Measurements from ENCODE around the gene ITGB2. TPM values are rescaled to one million over a fixed set of nuclear protein-coding genes. Genes with fewer than 3 reads are reported as not detected.
"Not testable (repeated sequence)": the region's sequence is repeated elsewhere in the genome, so short reads cannot be mapped to it uniquely, and the experiment has no call there.

Gene ITGB2
- total RNA-seq, 4 donors from 2014 or later = 33.2 to 110 (median 44.0) TPM

DNA sequence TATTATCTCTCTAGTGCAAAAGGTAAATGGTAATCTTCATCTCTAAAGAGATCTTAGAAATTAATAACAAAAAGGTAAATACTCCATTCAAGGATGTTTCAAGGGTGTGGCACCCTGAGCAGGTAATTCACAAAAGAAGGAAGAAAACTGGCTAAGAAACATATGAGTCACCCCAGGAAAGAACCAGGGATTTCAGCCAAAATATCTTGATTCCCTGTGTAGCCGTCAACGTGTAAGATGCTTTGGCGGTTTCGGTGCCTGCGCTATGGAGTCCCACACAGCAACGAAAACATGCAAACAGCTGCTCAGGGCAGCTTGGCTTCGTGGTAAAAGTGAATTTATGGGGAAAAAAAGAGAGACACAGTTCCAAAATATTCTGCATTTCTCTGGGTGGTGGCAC, 3.7 kb downstream of the ITGB2 start:
- 66% methylated on average over 7 of the region's 7 CpGs for WGBS
- Histone ChIP-seq H3K27ac (replicated peaks in 1 of 4) (no peak overlapping the region), H3K4me3 (no peak overlapping the region), H3K36me3 (no peaks in the 10 kb centered on the region), H3K9me3 (no peaks in the 10 kb centered on the region), H3K4me1 (peaks cover 0 to 24% (median 10%) of the 10 kb centered on the region in 4 donors), H3K27me3 (peaks cover 0 to 25% (median 0%) of the 10 kb centered on the region in 4 donors)
- intact Hi-C loops (cut with DNase I) = no loop called here
- TF ChIP-seq, protein P1, sequence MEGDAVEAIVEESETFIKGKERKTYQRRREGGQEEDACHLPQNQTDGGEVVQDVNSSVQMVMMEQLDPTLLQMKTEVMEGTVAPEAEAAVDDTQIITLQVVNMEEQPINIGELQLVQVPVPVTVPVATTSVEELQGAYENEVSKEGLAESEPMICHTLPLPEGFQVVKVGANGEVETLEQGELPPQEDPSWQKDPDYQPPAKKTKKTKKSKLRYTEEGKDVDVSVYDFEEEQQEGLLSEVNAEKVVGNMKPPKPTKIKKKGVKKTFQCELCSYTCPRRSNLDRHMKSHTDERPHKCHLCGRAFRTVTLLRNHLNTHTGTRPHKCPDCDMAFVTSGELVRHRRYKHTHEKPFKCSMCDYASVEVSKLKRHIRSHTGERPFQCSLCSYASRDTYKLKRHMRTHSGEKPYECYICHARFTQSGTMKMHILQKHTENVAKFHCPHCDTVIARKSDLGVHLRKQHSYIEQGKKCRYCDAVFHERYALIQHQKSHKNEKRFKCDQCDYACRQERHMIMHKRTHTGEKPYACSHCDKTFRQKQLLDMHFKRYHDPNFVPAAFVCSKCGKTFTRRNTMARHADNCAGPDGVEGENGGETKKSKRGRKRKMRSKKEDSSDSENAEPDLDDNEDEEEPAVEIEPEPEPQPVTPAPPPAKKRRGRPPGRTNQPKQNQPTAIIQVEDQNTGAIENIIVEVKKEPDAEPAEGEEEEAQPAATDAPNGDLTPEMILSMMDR (IDR thresholded peaks at IDR 0.05) = no peak
- TF ChIP-seq POLR2A (IDR thresholded peaks at IDR 0.05; ENCODE audit: low read depth) (no peak), EP300 (IDR thresholded peaks at IDR 0.05) (no peak), POLR2AphosphoS5 (IDR thresholded peaks at IDR 0.05) (no peak)
- no peak for DNase-seq (ENCODE audit: extremely low spot score)

DNA sequence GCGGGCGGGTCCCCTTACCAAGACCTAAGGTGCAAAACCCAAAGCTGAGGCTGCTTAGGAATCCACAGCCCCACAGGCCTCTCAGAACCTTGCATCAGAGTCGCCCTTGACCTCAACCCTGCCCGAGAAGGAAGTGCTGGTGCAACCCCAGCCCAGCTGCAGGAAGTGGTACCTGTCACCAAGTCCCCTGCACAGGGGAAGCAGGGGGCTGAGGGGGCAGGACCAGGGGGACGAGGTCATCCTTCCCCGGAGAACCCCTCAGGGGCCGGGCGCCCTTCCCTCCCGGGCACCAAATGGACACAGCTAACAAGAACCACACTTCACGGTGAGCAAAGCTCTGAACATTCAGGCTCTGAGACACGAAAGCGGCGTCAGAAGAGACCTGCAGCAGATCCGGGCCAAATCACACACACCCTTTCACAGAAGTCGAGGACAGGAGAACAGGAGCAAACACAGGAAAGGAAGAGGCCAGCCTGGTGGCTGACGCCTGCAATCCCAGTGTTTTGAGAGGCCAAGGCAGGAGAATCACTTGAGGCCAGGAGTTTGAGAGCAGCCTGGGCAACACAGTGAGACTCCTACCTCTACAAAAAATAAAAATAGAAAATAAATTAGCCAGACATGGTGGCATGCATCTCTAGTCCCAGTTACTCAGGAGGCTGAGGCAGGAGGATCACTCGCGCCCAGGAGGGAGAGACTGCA, 6.4 kb downstream of the ITGB2 start:
- TF ChIP-seq, protein P1 (IDR thresholded peaks at IDR 0.05) = no peak
- no peak for TF ChIP-seq POLR2A (IDR thresholded peaks at IDR 0.05; ENCODE audit: low read depth)
- TF ChIP-seq EP300 (IDR thresholded peaks at IDR 0.05) = no peak

DNA sequence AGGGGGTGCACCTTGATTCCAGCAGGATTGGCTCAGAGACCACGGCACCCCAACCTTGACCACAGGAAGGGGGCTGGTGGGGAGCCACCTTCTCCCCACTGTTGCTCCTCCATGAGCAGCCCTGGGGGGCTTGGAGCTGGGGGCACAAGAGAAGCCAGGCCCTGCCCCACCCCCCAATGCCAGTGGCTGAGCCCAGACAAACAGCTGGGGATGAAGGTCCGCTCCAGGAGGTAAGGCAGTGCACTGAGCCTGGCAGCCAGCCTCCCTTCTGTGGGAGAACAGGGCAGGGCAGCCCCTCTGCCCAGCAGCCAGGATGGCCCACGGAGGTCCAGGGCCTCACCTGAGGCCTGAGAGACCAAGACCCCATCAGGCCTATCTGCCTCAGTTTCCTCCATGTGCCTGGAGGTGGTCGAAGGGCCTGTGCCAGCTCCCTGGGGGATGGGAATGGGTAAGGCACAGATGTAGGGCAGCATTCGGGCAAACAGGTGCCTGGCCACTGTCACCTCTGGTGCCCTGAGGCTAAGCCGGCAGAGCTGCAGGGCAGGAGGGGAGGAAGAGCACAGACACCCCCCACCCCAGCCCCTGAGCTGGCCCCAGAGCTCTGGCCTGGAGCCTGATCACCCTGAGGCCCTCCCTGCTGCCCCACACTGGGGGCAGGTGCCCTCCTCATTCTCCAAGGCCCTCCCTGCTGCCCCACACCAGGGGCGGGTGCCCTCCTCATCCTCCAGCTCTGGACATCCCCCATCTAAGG, 7.1 kb downstream of the ITGB2 start:
- Histone ChIP-seq H3K36me3 (no peaks in the 10 kb centered on the region), H3K4me1 (peaks cover 14 to 57% (median 41%) of the 10 kb centered on the region in 4 donors), H3K4me3 (no peak overlapping the region), H3K27ac (replicated peaks in 1 of 4) (peak overlapping the region in 1 of 4 donors; percentile 27), H3K9me3 (no peaks in the 10 kb centered on the region), H3K27me3 (no peaks in the 10 kb centered on the region)
- intact Hi-C loops (cut with DNase I) = no loop called here
- no peak for DNase-seq (ENCODE audit: extremely low spot score)
- TF ChIP-seq EP300 (IDR thresholded peaks at IDR 0.05) = no peak
- no peak for TF ChIP-seq POLR2AphosphoS5 (IDR thresholded peaks at IDR 0.05)
- TF ChIP-seq POLR2A (IDR thresholded peaks at IDR 0.05; ENCODE audit: low read depth) = no peak
- TF ChIP-seq, protein P1 (IDR thresholded peaks at IDR 0.05) = no peak
- WGBS = 67% methylated on average over 3 of the region's 7 CpGs

More for the DNA sequence above, 6.4 kb downstream of the ITGB2 start:
- no peaks in the 10 kb centered on the region for H3K36me3 ChIP-seq
- no peak overlapping the region for H3K27ac ChIP-seq (replicated peaks in 1 of 4)
- H3K4me1 ChIP-seq = peaks cover 11 to 50% (median 34%) of the 10 kb centered on the region in 4 donors
- DNase-seq (ENCODE audit: extremely low spot score) = no peak
- H3K4me3 ChIP-seq = no peak overlapping the region
- H3K27me3 ChIP-seq = peaks cover 0 to 3% (median 0%) of the 10 kb centered on the region in 4 donors
- H3K9me3 ChIP-seq = no peaks in the 10 kb centered on the region
- 87% methylated on average over 15 of the region's 18 CpGs for WGBS
- intact Hi-C loops (cut with DNase I) = no loop called here

DNA sequence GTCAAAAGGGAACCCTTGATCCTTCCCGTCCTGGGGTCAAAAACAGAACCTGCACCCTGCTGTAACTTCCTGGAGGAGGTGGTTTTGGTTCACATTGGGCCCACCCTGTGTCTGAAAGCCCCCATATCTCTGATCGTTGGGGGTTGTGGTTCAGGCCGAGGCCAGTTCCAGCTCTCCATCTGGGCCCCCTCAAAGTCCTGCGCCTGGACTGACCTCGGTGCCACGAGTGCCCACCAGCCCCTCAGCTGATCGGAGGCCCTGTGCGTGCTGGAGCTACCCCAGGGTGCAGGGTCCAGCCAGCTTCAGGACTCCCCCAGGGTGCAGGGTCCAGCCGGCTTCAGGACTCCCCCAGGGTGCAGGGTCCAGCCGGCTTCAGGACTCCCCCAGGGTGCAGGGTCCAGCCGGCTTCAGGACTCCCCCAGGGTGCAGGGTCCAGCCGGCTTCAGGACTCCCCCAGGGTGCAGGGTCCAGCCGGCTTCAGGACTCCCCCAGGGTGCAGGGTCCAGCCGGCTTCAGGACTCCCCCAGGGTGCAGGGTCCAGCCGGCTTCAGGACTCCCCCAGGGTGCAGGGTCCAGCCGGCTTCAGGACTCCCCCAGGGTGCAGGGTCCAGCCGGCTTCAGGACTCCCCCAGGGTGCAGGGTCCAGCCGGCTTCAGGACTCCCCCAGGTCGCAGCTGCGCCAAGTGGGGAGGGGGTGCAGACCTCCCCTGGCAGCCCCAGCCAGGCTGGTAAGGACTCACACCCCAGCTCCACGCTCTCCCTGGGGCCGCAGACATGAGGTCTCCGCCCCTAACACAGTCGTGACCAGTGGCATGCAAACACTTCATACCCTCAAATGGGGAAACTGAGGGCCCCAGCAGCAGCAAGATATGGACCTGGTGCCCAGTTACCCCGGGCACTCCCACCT, 7.9 kb downstream of the ITGB2 start:
- Histone ChIP-seq H3K27ac (replicated peaks in 1 of 4) (peak overlapping the region in 3 of 4 donors; percentile 60 to 88 (median 85)), H3K4me1 (peaks cover 16 to 65% (median 50%) of the 10 kb centered on the region in 4 donors)
- H3K27me3 ChIP-seq; H3K36me3 ChIP-seq; H3K4me3 ChIP-seq; DNase-seq (ENCODE audit: extremely low spot score); H3K9me3 ChIP-seq; intact Hi-C loops (cut with DNase I): not testable (repeated sequence)
- 70% methylated on average over 8 of the region's 25 CpGs for WGBS

DNA sequence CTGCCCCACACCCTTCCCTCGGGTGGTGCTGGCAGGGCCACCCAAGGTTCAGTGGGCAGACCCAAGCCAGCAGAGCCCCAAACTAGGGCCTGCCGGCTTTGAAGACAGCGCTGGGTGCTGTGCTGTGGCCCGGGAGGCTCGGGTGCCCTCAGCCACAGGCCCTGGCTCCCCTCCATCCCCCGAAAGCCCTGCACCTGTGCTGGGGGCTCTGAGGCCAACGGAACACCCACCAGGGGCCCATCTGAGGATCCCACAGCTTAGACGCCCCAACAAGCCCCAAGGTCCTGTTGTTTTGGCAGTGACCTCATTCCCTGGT, 8.6 kb downstream of the ITGB2 start:
- WGBS = 100% methylated on average over 1 of the region's 8 CpGs
- intact Hi-C loops (cut with DNase I) = no loop called here
- no peak overlapping the region for H3K4me3 ChIP-seq
- H3K27me3 ChIP-seq = no peaks in the 10 kb centered on the region
- TF ChIP-seq EP300 (IDR thresholded peaks at IDR 0.05) (no peak), POLR2AphosphoS5 (IDR thresholded peaks at IDR 0.05) (no peak), POLR2A (IDR thresholded peaks at IDR 0.05; ENCODE audit: low read depth) (no peak)
- TF ChIP-seq, protein P1 (IDR thresholded peaks at IDR 0.05) = no peak
- no peaks in the 10 kb centered on the region for H3K36me3 ChIP-seq
- H3K9me3 ChIP-seq = no peaks in the 10 kb centered on the region
- peak overlapping the region in 3 of 4 donors; percentile 60 to 88 (median 85) for H3K27ac ChIP-seq (replicated peaks in 1 of 4)
- peaks cover 21 to 72% (median 56%) of the 10 kb centered on the region in 4 donors for H3K4me1 ChIP-seq
- DNase-seq (ENCODE audit: extremely low spot score) = no peak
